ENCODE data around the gene ROBO4. TPM values are rescaled to one million over a fixed set of nuclear protein-coding genes. Genes with fewer than 3 reads are reported as not detected.

The ROBO4 gene
- total and polyA plus RNA-seq, 2 experiments from 2014 or later: not detected

DNA sequence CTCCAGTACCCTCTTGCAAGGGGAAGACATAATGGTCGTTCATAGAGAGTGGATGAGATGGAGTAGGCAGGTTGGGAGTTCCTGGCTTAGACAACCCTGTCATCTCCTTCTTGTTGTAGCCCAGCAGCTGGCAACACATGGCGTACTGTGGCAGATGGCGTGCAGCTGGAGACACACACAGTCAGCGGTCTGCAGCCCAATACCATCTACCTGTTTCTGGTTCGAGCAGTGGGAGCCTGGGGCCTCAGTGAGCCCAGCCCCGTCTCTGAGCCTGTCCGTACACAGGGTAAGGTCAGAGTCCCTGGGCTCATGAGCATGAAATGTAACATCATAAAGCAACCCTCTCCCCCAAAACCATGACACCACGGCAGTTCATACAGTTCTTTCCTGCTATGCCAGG, 23.7 kb downstream of the ROBO4 start:
- no peaks in the 10 kb centered on the region for H3K9me2 ChIP-seq (ENCODE audit: insufficient read depth)
- no peak overlapping the region for H3K4me3 ChIP-seq
- H3K27me3 Mint-ChIP-seq (ENCODE audit: insufficient read depth, low read depth, poor library complexity): peaks cover 80% of the 10 kb centered on the region
- no peak overlapping the region for H2AFZ ChIP-seq
- no peak overlapping the region for H3K27ac ChIP-seq (ENCODE audit: low read depth)
- TF ChIP-seq ZNF462 (CRISPR knock-in tag; IDR thresholded peaks at IDR 0.05) (no peak), CREB1 (CRISPR knock-in tag; IDR thresholded peaks at IDR 0.05; ENCODE audit: low read depth) (no peak), EZH2phosphoT487 (IDR thresholded peaks at IDR 0.05; ENCODE audit: unreplicated experiment) (no peak), EZH2 (IDR thresholded peaks at IDR 0.05; ENCODE audit: low read depth, unreplicated experiment) (no peak), ZNF331 (CRISPR knock-in tag; IDR thresholded peaks at IDR 0.05; ENCODE audit: low read depth) (no peak), STAT1 (IDR thresholded peaks at IDR 0.05; ENCODE audit: unreplicated experiment) (no peak), JUNB (IDR thresholded peaks at IDR 0.05; ENCODE audit: unreplicated experiment) (no peak), NANOG (IDR thresholded peaks at IDR 0.05; ENCODE audit: borderline replicate concordance) (no peak), ZNF114 (CRISPR knock-in tag; IDR thresholded peaks at IDR 0.05) (no peak), POLR2AphosphoS5 (IDR thresholded peaks at IDR 0.05; ENCODE audit: low read depth) (no peak)
- TF ChIP-seq, protein P1, sequence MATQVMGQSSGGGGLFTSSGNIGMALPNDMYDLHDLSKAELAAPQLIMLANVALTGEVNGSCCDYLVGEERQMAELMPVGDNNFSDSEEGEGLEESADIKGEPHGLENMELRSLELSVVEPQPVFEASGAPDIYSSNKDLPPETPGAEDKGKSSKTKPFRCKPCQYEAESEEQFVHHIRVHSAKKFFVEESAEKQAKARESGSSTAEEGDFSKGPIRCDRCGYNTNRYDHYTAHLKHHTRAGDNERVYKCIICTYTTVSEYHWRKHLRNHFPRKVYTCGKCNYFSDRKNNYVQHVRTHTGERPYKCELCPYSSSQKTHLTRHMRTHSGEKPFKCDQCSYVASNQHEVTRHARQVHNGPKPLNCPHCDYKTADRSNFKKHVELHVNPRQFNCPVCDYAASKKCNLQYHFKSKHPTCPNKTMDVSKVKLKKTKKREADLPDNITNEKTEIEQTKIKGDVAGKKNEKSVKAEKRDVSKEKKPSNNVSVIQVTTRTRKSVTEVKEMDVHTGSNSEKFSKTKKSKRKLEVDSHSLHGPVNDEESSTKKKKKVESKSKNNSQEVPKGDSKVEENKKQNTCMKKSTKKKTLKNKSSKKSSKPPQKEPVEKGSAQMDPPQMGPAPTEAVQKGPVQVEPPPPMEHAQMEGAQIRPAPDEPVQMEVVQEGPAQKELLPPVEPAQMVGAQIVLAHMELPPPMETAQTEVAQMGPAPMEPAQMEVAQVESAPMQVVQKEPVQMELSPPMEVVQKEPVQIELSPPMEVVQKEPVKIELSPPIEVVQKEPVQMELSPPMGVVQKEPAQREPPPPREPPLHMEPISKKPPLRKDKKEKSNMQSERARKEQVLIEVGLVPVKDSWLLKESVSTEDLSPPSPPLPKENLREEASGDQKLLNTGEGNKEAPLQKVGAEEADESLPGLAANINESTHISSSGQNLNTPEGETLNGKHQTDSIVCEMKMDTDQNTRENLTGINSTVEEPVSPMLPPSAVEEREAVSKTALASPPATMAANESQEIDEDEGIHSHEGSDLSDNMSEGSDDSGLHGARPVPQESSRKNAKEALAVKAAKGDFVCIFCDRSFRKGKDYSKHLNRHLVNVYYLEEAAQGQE (IDR thresholded peaks at IDR 0.05; ENCODE audit: unreplicated experiment): no peak
- TF ChIP-seq, protein P2, sequence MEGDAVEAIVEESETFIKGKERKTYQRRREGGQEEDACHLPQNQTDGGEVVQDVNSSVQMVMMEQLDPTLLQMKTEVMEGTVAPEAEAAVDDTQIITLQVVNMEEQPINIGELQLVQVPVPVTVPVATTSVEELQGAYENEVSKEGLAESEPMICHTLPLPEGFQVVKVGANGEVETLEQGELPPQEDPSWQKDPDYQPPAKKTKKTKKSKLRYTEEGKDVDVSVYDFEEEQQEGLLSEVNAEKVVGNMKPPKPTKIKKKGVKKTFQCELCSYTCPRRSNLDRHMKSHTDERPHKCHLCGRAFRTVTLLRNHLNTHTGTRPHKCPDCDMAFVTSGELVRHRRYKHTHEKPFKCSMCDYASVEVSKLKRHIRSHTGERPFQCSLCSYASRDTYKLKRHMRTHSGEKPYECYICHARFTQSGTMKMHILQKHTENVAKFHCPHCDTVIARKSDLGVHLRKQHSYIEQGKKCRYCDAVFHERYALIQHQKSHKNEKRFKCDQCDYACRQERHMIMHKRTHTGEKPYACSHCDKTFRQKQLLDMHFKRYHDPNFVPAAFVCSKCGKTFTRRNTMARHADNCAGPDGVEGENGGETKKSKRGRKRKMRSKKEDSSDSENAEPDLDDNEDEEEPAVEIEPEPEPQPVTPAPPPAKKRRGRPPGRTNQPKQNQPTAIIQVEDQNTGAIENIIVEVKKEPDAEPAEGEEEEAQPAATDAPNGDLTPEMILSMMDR (conservative IDR thresholded peaks at IDR 0.05; ENCODE audit: low read depth in 2 of 2): no peak
- TF ChIP-seq, protein P3, sequence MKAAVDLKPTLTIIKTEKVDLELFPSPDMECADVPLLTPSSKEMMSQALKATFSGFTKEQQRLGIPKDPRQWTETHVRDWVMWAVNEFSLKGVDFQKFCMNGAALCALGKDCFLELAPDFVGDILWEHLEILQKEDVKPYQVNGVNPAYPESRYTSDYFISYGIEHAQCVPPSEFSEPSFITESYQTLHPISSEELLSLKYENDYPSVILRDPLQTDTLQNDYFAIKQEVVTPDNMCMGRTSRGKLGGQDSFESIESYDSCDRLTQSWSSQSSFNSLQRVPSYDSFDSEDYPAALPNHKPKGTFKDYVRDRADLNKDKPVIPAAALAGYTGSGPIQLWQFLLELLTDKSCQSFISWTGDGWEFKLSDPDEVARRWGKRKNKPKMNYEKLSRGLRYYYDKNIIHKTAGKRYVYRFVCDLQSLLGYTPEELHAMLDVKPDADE (IDR thresholded peaks at IDR 0.05): no peak
- H3K4me1 ChIP-seq (ENCODE audit: insufficient read depth): peaks cover 13% of the 10 kb centered on the region; the same call in 1 of the 2 replicates
- peaks cover 84% of the 10 kb centered on the region for H3K27me3 ChIP-seq (ENCODE audit: insufficient read depth)
- DNase-seq (ENCODE audit: low spot score) (no peak), ATAC-seq (no peak)
- no peaks in the 10 kb centered on the region for H3K9me3 Mint-ChIP-seq
- 0 out of 2 replicates have a peak, but pooled peaks cover 5% of the 10 kb centered on the region for H4K20me1 ChIP-seq (replicated peaks; ENCODE audit: insufficient read depth)
- no peaks in the 10 kb centered on the region for H3K36me3 ChIP-seq (ENCODE audit: insufficient read depth)
- H3K36me3 Mint-ChIP-seq (ENCODE audit: low read depth): no peaks in the 10 kb centered on the region
- H3K4me2 ChIP-seq: no peak overlapping the region
- peaks cover 37% of the 10 kb centered on the region for H3K4me1 Mint-ChIP-seq
- H3K4me3 Mint-ChIP-seq: no peak overlapping the region
- H3K79me2 ChIP-seq (replicated peaks; ENCODE audit: insufficient read depth): no peaks in the 10 kb centered on the region
- H3F3A ChIP-seq (replicated peaks; ENCODE audit: low read depth): no peaks in the 10 kb centered on the region
- no peak overlapping the region for H3K27ac Mint-ChIP-seq
